ENCODE results near the gene TCTN1.

The TCTN1 gene

GRCh38 chr12:110656071-110656655, 42.2 kb downstream of the TCTN1 start:
- no peak overlapping the region for H3K27ac ChIP-seq
- TF ChIP-seq ZFX (IDR thresholded peaks at IDR 0.05) (no peak), CTCF (conservative IDR thresholded peaks at IDR 0.05) (no peak)

- TF ChIP-seq ZFX (IDR thresholded peaks at IDR 0.05) (no peak), CTCF (conservative IDR thresholded peaks at IDR 0.05) (no peak)
- H3K27ac ChIP-seq = no peak overlapping the region
Measured at GRCh38 chr12:110657747-110658146, 43.8 kb downstream of the TCTN1 start.

- no peak for TF ChIP-seq ZFX (IDR thresholded peaks at IDR 0.05)
- no peak for TF ChIP-seq CTCF (conservative IDR thresholded peaks at IDR 0.05)
- H3K27ac ChIP-seq = no peak overlapping the region
Measured at GRCh38 chr12:110658242-110658641, 44.3 kb downstream of the TCTN1 start.

GRCh38 chr12:110658878-110659277, 44.9 kb downstream of the TCTN1 start:
- H3K27ac ChIP-seq = no peak overlapping the region
- TF ChIP-seq CTCF (conservative IDR thresholded peaks at IDR 0.05) (no peak), ZFX (IDR thresholded peaks at IDR 0.05) (no peak)

GRCh38 chr12:110661337-110661972, 47.5 kb downstream of the TCTN1 start:
- TF ChIP-seq ZFX (IDR thresholded peaks at IDR 0.05) (no peak), CTCF (conservative IDR thresholded peaks at IDR 0.05) (no peak)
- no peak overlapping the region for H3K27ac ChIP-seq

GRCh38 chr12:110666892-110667291, 53.0 kb downstream of the TCTN1 start:
- TF ChIP-seq CTCF (conservative IDR thresholded peaks at IDR 0.05) (no peak), ZFX (IDR thresholded peaks at IDR 0.05) (no peak)
- no peak overlapping the region for H3K27ac ChIP-seq

- no peak for TF ChIP-seq CTCF (conservative IDR thresholded peaks at IDR 0.05)
- no peak for TF ChIP-seq ZFX (IDR thresholded peaks at IDR 0.05)
- H3K27ac ChIP-seq = no peak overlapping the region
Measured at GRCh38 chr12:110667671-110668070, 53.7 kb downstream of the TCTN1 start.
